HG03342 (cell line): ENCODE measurements around the gene THSD7A.

Experiments used
- ATAC-seq: cut with Tn5 transposase; IDR thresholded peaks from one replicate; pipeline ENCODE4 v1.9.1; 2021; ENCODE audit warnings: mild to moderate bottlenecking, moderate library complexity; ENCODE audit not compliant: unreplicated experiment

THSD7A gene

DNA sequence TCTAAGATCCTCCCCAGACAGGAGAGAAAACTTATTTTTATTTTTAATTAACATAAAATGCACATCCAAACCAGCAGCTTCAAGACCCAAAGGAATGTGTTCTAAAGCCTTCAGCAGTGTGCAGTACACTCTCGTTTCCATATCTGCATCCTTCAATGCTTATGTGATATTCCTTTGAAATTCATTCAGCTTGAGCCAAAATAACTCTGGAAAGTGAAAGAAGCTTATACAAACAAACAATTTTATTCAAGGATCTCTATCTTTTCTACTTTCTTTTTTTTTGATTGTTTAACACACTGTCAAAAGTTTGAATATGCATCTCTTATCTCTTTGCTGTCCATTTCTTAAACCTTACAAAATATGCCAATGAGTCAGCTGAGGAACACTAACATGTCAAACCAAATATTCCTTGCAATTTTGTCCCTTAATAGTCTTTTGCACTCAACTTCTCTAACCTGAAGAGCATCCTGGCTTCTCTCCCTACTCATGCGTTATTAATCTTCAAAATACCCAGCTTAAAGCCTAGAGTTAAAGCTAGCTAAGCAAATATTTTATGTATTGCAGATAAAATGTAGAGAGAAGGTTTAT is 124.3 kb downstream of the THSD7A start:
- no peak for ATAC-seq

GRCh38 chr7:11706666-11707605 is 125.1 kb downstream of the THSD7A start:
- ATAC-seq = no peak

DNA sequence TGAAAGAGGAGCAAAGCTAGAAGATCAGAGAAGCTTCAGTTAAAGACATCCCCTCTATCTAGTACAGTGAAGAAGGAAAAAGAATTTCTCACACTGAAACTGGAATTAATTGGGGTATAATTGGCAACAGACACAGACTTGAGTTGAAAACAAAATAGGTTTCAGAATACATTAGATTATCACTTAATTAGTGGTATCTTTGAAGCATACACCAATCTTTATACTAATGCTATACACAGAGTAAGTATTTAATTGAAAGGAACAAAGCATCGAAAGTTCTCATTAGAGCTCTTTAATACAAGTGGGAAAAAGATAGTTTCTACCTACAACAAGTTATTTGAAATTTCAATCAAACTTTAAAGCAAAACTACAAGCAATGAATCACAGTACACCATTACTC is 128.2 kb downstream of the THSD7A start:
- no peak for ATAC-seq

GRCh38 chr7:11702938-11703337 is 129.1 kb downstream of the THSD7A start:
- no peak for ATAC-seq

DNA sequence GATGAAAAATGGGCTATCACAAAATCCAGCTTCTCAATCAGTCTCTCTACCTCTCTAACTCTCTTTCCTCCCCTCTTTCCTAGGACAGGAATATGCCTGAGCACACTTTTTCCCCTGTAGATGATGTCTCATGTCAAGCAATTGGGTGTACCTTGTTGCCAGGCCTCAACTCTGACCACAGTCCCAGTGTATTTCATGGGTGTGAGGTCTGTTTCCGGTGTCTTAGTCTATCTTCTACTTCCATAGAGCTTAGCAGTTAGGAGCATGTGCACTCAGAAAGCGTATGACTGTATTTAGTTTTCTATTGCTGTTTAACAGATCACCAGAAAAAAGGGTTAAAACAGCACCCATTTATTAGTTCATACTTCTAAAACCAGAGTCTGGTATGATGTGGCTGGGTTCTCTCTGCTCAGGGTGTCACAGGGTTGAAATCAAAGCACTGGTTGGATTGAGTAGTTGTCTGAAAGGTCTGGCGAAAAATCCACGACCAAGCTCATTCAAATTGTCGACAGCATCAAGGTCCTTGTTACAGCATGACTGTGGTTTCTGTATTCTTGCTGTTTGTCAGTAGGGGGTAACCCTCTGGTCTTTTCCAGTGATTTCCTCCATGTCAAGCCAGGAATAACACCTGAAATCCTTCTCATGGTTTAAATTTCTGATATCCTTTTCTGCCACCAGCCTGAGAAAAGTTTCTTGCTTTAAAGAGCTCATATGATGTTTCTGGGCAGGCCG is 130.0 kb downstream of the THSD7A start:
- ATAC-seq = no peak

DNA sequence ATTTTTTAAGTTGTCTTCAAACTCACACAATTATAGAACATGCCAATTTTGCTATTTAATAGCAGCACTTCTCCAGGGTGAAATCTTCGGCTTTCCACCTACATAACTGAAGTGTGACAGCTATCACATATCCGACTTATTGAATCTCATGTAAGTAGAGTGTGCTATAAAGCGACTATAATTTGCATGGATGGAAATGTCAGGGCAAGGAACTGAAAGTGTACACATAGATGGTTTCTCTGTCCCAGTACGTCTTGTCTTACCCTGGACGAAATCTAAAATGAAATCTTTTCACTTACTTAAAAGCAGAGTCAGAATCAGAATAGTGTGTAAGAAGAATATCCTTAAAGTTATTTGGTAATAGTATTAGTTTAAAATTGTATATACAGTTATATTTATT is 132.3 kb downstream of the THSD7A start:
- no peak for ATAC-seq

GRCh38 chr7:11698384-11698871 is 133.6 kb downstream of the THSD7A start:
- no peak for ATAC-seq

DNA sequence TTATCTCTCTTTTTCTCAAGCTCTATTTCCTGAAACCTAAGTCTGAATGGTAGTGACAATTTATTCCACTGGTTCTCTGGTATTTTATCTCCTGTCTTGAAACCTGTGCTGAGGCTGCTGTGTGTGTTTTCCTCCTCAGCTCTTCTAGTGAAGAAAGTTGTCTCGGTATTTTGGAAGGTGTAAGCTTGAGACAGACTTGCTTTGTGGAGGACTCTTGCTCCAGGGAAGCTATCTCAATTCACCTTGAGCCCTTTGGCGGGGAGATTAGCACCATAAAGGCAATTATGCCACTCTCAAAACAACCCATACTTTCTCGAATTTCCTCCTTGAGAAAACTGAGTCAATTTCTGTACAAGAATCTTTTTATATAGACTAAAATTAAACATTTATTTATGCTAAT is 141.6 kb downstream of the THSD7A start:
- no peak for ATAC-seq

DNA sequence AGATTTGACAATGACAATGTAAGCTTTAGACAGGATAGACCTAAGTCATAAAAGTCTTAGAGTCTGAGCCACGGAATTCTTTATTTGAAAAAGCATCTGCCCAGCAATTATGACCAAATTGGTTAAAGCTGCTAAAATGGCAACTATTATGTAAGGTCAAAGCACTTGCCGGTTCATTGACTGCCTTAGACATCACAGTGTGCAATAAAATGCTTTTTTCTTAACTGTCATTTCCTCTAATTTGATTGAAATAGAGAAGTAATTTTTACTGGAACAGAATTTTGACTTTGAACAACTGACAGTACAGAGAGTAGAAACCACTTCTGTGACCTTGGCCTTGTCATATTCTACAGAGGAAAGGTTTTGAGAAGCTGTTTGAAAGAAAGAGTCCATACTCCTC is 142.9 kb downstream of the THSD7A start:
- no peak for ATAC-seq

- ATAC-seq = no peak
These were observed 150.5 kb downstream of the THSD7A start for GRCh38 chr7:11681461-11681860.

DNA sequence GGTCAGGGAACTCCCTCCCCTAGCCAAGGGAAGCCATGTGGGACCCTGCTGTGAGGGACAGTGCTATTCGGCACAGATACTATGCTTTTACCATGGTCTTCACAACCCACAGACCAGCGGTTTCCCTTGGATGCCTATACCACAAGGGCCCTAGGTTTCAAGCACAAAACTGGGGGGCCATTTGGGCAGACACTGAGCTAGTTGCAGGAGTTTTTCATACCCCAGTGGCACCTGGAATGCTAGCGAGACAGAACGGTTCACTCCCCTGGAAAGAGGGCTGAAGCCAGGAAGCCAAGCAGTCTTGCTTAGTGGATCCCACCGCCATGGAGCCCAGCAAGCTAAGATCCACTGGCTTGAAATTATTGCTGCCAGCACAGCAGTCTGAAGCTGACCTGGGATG is 156.8 kb downstream of the THSD7A start:
- ATAC-seq = no peak

DNA sequence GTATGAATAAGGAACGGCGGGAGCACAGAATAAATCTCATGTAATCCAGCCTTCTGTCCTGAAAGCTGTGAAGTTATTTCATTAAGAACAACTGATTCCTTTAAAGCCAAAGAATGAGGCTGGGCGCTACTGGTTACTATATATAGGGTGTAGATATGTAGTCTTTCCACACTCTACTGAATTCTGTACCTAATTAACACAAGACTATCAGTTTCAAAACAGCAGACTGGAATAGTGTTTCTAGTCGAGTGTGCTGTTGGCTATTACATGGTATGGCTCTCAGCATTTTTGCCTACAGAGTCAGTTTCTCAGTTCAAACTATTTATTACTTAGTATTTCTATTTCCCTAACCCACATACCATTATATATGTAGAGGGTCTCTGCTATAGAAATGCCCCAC is 163.3 kb downstream of the THSD7A start:
- ATAC-seq = no peak

GRCh38 chr7:11667810-11668185 is 164.2 kb downstream of the THSD7A start:
- no peak for ATAC-seq

DNA sequence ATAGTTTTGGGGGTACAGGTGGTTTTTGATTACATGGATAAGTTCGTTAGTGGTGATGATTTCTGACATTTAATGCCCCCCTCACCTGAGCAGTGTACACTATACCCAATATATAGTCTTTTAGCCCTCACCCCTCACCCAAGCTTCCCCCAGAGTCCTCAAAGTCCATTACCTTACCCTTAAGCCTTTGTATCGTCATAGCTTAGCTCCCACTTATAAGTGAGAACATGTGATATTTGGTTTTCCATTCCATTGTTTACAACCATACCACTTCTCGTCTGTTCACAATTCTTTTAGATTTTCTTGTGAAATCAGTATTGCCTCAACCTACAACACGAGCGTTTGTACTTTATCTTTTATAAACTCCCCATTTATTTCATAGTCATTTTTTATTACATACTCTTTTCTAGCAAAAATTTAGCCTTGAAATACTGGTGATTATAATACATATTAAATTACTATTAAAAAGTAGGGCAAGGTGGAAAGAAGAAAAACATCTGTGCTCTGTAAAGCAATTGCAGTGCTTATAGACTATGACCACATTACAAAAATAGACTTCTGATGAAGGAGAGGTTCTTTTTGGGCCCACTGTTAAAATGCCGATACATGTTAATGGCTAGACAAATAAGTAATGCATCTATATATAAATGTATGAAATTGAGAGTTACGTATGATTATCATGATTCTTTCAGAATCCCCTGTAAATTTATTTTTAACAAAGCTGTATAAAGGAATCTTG is 164.8 kb downstream of the THSD7A start:
- no peak for ATAC-seq

DNA sequence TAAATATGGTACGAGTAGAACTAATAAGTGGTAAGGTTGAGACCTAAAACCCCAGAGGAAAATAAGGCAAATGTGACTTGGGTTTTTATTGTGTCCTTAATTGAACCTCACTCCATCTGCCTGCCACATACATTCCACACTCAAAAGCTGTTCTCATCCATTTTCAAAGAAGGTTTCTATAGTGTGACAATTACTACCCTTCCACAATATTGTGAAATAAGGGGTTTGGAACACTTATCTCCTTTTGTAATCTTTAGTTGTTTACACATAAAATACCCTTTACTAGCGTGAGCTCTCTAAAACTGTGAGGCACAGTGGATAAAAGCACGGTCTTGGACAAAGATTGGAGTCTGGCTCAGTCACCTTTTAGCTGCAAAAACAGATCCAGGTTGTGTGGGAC is 166.6 kb downstream of the THSD7A start:
- ATAC-seq = no peak

- no peak for ATAC-seq
These were observed 176.4 kb downstream of the THSD7A start for GRCh38 chr7:11655642-11656041.

DNA sequence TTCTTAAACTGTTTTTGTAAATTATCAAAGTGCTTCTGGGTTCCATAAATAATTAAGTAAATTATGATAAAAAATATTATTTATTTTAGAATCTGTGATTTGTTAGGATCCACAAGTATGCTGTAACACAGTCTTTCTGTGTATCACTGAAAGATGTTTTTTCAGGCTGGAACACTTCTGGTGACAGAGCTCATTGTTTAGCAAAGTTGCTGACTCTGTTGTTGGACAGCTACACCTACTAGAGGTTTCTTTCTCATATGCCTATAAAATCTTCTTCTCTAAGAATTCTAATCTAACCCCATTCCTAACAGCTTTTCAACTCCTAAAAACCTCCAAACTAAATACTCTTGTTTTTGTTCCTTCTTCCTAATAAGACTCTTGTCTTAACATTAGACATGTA is 176.8 kb downstream of the THSD7A start:
- ATAC-seq = no peak

GRCh38 chr7:11650500-11650899 is 181.5 kb downstream of the THSD7A start:
- ATAC-seq = no peak

DNA sequence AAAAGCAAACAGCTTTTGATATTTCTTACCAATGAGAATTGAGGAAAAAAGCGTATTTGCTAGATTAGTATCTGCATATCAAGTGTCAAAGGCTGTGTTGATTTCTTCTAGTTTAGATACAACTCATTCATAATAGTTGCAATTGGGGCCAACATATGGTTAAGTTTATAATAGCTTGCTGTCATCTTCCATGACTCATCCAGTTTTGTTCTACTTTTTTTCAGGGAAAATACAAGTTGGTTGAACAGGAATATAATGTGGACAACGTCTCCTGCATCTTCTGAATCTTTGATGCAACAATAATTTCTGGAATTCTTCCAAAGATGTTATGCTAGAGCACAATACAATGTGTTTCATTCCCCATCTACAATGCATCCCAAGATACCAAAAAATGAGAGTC is 182.0 kb downstream of the THSD7A start:
- ATAC-seq = no peak

DNA sequence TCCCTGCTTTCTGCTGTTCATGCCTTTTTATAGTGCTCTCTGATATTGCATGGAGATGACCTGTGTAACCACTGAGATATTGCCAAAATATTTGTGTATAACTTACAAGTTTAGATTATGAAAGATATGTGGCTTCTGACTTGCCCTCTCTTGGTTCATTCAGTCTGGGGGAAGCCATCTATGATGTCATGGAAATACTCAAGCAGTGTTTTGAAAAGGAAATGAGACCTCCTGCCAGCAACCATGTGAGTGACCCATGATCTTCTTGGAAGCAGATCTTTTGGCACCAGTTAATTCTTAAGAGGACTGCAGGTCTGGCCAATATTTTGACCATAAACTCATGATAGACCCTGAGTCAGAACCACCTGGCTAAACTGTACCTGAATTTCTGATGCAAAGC is 183.0 kb downstream of the THSD7A start:
- ATAC-seq = no peak

- no peak for ATAC-seq
These were observed 183.9 kb downstream of the THSD7A start for GRCh38 chr7:11648101-11648500.
